GM21360 (cell line): ENCODE results near the gene CAPN7.

Source experiments
- ATAC-seq: cut with Tn5 transposase; IDR thresholded peaks from one replicate; pipeline ENCODE4 v1.9.1; 2021; ENCODE audit warnings: mild to moderate bottlenecking, moderate library complexity; ENCODE audit not compliant: unreplicated experiment

Gene CAPN7

GRCh38 chr3:15294929-15295328 is 88.9 kb downstream of the CAPN7 start:
- ATAC-seq: no peak

GRCh38 chr3:15295506-15295905 is 89.5 kb downstream of the CAPN7 start:
- no peak for ATAC-seq

- ATAC-seq: no peak
Measured at GRCh38 chr3:15297608-15298350, 91.7 kb downstream of the CAPN7 start.

DNA sequence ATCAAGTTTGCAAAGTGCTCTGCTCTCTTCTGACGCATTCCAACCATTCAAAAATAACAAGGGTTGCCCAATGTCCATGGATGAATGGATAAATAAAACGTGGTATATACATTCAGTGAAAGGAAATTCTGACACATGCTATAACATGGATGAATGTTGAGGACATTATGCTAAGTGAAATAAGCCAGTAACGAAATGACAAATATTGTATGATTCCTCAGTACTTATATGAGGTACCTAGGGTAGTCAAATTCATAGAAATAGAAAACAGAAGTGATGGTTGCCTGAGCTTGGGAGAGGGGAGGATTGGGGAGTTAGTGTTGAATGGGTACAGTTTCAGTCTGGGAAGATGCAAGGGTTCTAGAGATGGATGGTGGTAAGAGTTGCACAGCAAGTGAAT is 92.5 kb downstream of the CAPN7 start:
- ATAC-seq: no peak

DNA sequence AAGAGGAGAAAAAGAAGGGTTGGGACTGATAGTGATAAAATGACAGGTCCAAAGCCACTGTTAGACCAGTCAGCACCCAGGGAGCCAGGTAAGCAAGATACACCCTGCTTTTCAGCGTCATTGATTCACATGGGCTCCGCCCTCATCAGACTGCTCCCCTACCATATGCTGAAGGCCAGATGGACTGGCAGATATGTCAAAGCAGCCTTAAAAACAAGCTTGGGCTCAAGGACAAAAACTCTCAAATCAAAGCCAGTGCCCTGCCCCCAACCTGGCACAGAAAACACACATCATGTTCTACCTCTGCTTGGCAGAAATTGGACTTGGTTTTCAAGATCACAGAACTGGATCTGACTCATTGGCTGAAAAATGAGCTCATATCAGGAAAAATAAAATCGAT is 93.0 kb downstream of the CAPN7 start:
- ATAC-seq: no peak

GRCh38 chr3:15300323-15301078 is 94.5 kb downstream of the CAPN7 start:
- ATAC-seq: no peak

GRCh38 chr3:15301761-15302160 is 95.7 kb downstream of the CAPN7 start:
- ATAC-seq: no peak
